ENCODE results near the gene FGF2. TPM values are rescaled to one million over a fixed set of nuclear protein-coding genes. Genes with fewer than 3 reads are reported as not detected.
A peak's percentile ranks its signal among the peaks of the same experiment; 100 is the strongest.

FGF2 gene
- total RNA-seq, 1 experiment from 2014 or later, result 99.0 TPM

GRCh38 chr4:122879001-122879400 is 52.4 kb downstream of the FGF2 start:
- no peak overlapping the region for H2BK12ac ChIP-seq (ENCODE audit: insufficient read length, low read depth, low read length)
- H2BK5ac ChIP-seq (ENCODE audit: insufficient read length, low read length), result no peak overlapping the region
- no peaks in the 10 kb centered on the region for H3K79me2 ChIP-seq (ENCODE audit: insufficient read depth, low read length)
- H3K27me3 ChIP-seq (ENCODE audit: insufficient read depth, low read length), result no peaks in the 10 kb centered on the region
- H3K23ac ChIP-seq (ENCODE audit: insufficient read length, low read depth, low read length), result no peak overlapping the region
- H2BK120ac ChIP-seq (ENCODE audit: low read depth, low read length, poor library complexity, severe bottlenecking), result no peak overlapping the region
- H3K4me1 Mint-ChIP-seq, result peaks cover 2 to 11% of the 10 kb centered on the region in 2 experiments; a peak in 1 of 4 replicates
- no peaks in the 10 kb centered on the region for H3K27me3 Mint-ChIP-seq (ENCODE audit: low read depth)
- H3K79me1 ChIP-seq (ENCODE audit: insufficient read depth, low read depth, low read length, poor library complexity, severe bottlenecking), result peaks cover 12% of the 10 kb centered on the region
- H3K36me3 Mint-ChIP-seq (ENCODE audit: insufficient read depth in 1 of 3, low read depth in 3 of 3), result peaks cover 68 to 73% (median 71%) of the 10 kb centered on the region in 3 experiments
- H4K91ac ChIP-seq (ENCODE audit: insufficient read length, low read depth, low read length), result no peak overlapping the region
- H3K14ac ChIP-seq (ENCODE audit: insufficient read depth, low read length), result no peak overlapping the region
- H2AK5ac ChIP-seq (ENCODE audit: insufficient read length, low read length), result no peak overlapping the region
- peaks cover 20 to 32% of the 10 kb centered on the region in 2 experiments for H3K9me3 Mint-ChIP-seq
- H3K4me1 ChIP-seq (ENCODE audit: insufficient read depth, low read length), result no peaks in the 10 kb centered on the region
- no peak overlapping the region for H2BK20ac ChIP-seq (ENCODE audit: low read depth, low read length, poor library complexity, severe bottlenecking)
- no peaks in the 10 kb centered on the region for H4K20me1 ChIP-seq (ENCODE audit: control insufficient read depth, insufficient read depth, insufficient read length)
- H3K4ac ChIP-seq (ENCODE audit: low read depth, low read length), result no peak overlapping the region
- no peak overlapping the region for H3K56ac ChIP-seq (ENCODE audit: insufficient read length, low read depth, low read length)
- no peak overlapping the region for H3K4me3 Mint-ChIP-seq
- H3K9ac ChIP-seq (ENCODE audit: extremely low read depth, insufficient read length, low read length), result no peak overlapping the region
- no peak overlapping the region for H4K8ac ChIP-seq (replicated peaks; ENCODE audit: insufficient read length, low read depth, low read length)
- TF ChIP-seq CTCF (conservative IDR thresholded peaks at IDR 0.05), result no peak
- H2AFZ ChIP-seq (ENCODE audit: low read length), result no peak overlapping the region
- H3K27ac ChIP-seq (ENCODE audit: insufficient read length, low read depth, low read length), result no peak overlapping the region
- no peaks in the 10 kb centered on the region for H3K23me2 ChIP-seq (ENCODE audit: insufficient read length, low read depth, low read length, poor library complexity, severe bottlenecking)
- H3K9me3 ChIP-seq (ENCODE audit: control insufficient read depth, low read depth, low read length), result no peaks in the 10 kb centered on the region
- H4K5ac ChIP-seq (ENCODE audit: insufficient read length, low read depth, low read length), result no peak overlapping the region
- H3K27ac Mint-ChIP-seq, result peak overlapping the region in 1 of 3 experiments; percentile 81; a peak in 1 of 7 replicates
- no peak overlapping the region for H2BK15ac ChIP-seq (ENCODE audit: low read depth, low read length)
- H3K18ac ChIP-seq (ENCODE audit: insufficient read length, low read depth, low read length), result no peak overlapping the region
- no peak for DNase-seq
- no peak overlapping the region for H3T11ph ChIP-seq (ENCODE audit: low read length)
- no peak overlapping the region for H3K4me2 ChIP-seq (ENCODE audit: insufficient read depth, insufficient read length, low read length)

All from H9 (cell line).